T-cell (primary cell): ENCODE data around the gene CDK5RAP1. TPM values are rescaled to one million over a fixed set of nuclear protein-coding genes. Genes with fewer than 3 reads are reported as not detected.

Experiments
- ATAC-seq, 4 experiments: fragments of 200-7000 bp in 3 of 4; fragments of 150-1000 bp in 1 of 4; cut with Tn5 transposase; replicated peaks in 1 of 4; 1 replicate in 3 of 4; 2 replicates in 1 of 4; pipeline ENCODE4 v1.10.0; 2021; ENCODE audit warnings: moderate library complexity in 3 of 4, mild to moderate bottlenecking in 2 of 4, moderate number of reproducible peaks in 1 of 4
- CTCF ChIA-PET, 2 donors: fragments of 300-600 bp; sonication (Branson Sonifier 250); formaldehyde crosslinking; loops; one replicate each; lab custom pipeline; 2022; ENCODE audit warnings: antibody characterized with exemption in 2 of 2; lab: Charles Lee
- POLR2A ChIA-PET, 2 donors: fragments of 300-600 bp; sonication (Branson Sonifier 250); formaldehyde crosslinking; loops; one replicate each; lab custom pipeline; 2022; ENCODE audit warnings: antibody characterized with exemption in 2 of 2; lab: Charles Lee
- DNase-seq, 35 experiments: peaks; one replicate each; pipeline versions ENCODE4 v3.0.0 to v3.0.0-alpha.2; 2013 to 2023
- H3K27ac ChIP-seq: one replicate; pipeline ENCODE4 v1.5.1; 2013; ENCODE audit warnings: low read length
- H3K27me3 ChIP-seq, 2 experiments: replicated peaks in 1 of 2; 1 replicate in 1 of 2; 2 replicates in 1 of 2; pipeline versions ENCODE4 v1.6.1 to v1.7.0; 2013; ENCODE audit warnings: low read length in 1 of 2, mixed read lengths in 1 of 2; ENCODE audit not compliant: control insufficient read depth in 2 of 2, insufficient read depth in 2 of 2; ENCODE audit errors: extremely low read depth in 1 of 2
- H3K36me3 ChIP-seq, 2 donors: 1 replicate in 1 of 2; 2 replicates in 1 of 2; pipeline versions ENCODE4 v1.6.1 to v1.7.0; 2013; ENCODE audit warnings: low read length in 1 of 2; ENCODE audit not compliant: control insufficient read depth in 2 of 2, insufficient read depth in 1 of 2; ENCODE audit errors: extremely low read depth in 1 of 2
- H3K4me1 ChIP-seq, 2 experiments: 1 replicate in 1 of 2; 2 replicates in 1 of 2; pipeline versions ENCODE4 v1.6.1 to v1.7.0; 2013; ENCODE audit warnings: low read length in 2 of 2, mixed read lengths in 1 of 2; ENCODE audit not compliant: insufficient read depth in 2 of 2, control insufficient read depth in 1 of 2; ENCODE audit errors: extremely low read depth in 1 of 2
- H3K4me3 ChIP-seq, 2 donors: 1 replicate in 1 of 2; 2 replicates in 1 of 2; pipeline versions ENCODE4 v1.5.1 to v1.7.0; 2013; ENCODE audit warnings: mild to moderate bottlenecking in 2 of 2, low read length in 1 of 2, moderate library complexity in 1 of 2; ENCODE audit not compliant: control insufficient read depth in 1 of 2; ENCODE audit errors: extremely low read depth in 1 of 2
- H3K9me3 ChIP-seq: 2 replicates; pipeline ENCODE4 v1.7.0; 2013
- H3K27ac Mint-ChIP-seq, 2 donors: one replicate each; pipeline ENCODE4 v1.8.0; 2020 to 2021; ENCODE audit warnings: mild to moderate bottlenecking in 2 of 2, mixed read lengths in 2 of 2
- H3K27me3 Mint-ChIP-seq, 2 donors: one replicate each; pipeline ENCODE4 v1.8.0; 2021 to 2022; ENCODE audit warnings: mixed read lengths in 2 of 2
- H3K36me3 Mint-ChIP-seq: one replicate; pipeline ENCODE4 v1.8.0; 2021; ENCODE audit warnings: mixed read lengths
- H3K4me1 Mint-ChIP-seq, 3 donors: one replicate each; pipeline ENCODE4 v1.8.0; 2020 to 2022; ENCODE audit warnings: mixed read lengths in 3 of 3, mild to moderate bottlenecking in 1 of 3
- H3K4me3 Mint-ChIP-seq, 3 donors: one replicate each; pipeline ENCODE4 v1.8.0; 2020 to 2022; ENCODE audit warnings: mild to moderate bottlenecking in 3 of 3, mixed read lengths in 3 of 3, moderate library complexity in 3 of 3
- H3K9me3 Mint-ChIP-seq, 3 donors: one replicate each; pipeline ENCODE4 v1.8.0; 2020 to 2022; ENCODE audit warnings: mixed read lengths in 3 of 3
- WGBS: methylation state at CpG from one replicate; pipeline ENCODE4 v1.1.5; 2013; ENCODE audit warnings: missing lambda C conversion rate; ENCODE audit not compliant: insufficient coverage; 5-methylcytosine and 5-hydroxymethylcytosine counted together
- total RNA-seq, 35 experiments: library from RNA in 6 of 35; stranded (reverse) in 6 of 35; fragments of 120-200 nt in 1 of 35; gene quantifications; one replicate each; pipeline versions ENCODE4 v1.2.1 to v1.2.4 and lab custom pipeline; 2013 to 2026

CDK5RAP1 gene
- total RNA-seq, 5 donors from 2014 or later (not counting 1 experiment from before 2014, with no cell fraction given) = 42.1 to 54.3 (median 49.1) TPM

- 78% methylated on average over 1 of the region's 5 CpGs for WGBS
- CTCF ChIA-PET = no interaction called here
- POLR2A ChIA-PET = no interaction called here
- Histone ChIP-seq H3K36me3 (no peaks in the 10 kb centered on the region), H3K4me1 (no peaks in the 10 kb centered on the region), H3K4me3 (no peak overlapping the region), H3K27me3 (peaks cover 0 to 7% of the 10 kb centered on the region in 2 experiments), H3K27ac (no peak overlapping the region), H3K9me3 (no peaks in the 10 kb centered on the region)
- Mint-ChIP-seq H3K27ac (no peak overlapping the region), H3K36me3 (no peaks in the 10 kb centered on the region), H3K4me3 (no peak overlapping the region), H3K9me3 (no peaks in the 10 kb centered on the region), H3K4me1 (no peaks in the 10 kb centered on the region), H3K27me3 (peaks cover 0 to 4% of the 10 kb centered on the region in 2 donors)
- ATAC-seq (no peak), DNase-seq (no peak)
Observed at GRCh38 chr20:33338467-33339258, 62.7 kb downstream of the CDK5RAP1 start.

DNA sequence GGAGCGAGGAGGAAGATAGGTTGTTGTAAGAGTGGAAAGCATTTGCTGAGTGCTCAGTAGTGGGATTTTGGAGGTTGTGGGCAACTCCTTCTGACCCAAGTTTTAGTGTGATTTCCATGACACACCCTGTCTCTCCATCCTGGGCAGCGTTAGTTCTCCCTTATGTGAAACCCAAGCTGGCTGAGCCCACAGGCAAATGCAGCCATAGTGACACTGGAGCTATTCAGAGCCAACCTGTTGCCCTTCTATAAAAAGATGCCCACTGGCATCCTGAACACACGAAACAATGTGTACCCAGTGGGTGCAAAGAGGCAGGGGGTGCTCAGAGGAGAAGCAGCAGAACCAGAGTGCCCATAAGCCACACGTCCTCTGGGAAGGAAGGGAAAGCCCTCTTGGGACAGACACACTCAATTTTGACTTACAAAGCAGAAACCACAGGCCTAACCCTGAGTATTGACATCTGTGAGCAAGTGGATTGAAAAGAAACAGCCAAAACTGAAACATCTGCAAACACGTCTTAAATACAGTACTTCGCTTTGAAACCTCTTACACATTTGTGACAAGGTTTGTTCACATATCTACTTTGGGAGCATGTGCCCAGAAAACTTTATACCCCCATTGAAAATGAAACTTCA is 63.7 kb downstream of the CDK5RAP1 start:
- CTCF ChIA-PET = no interaction called here
- POLR2A ChIA-PET = no interaction called here
- Histone ChIP-seq H3K27me3 (peaks cover 0 to 12% of the 10 kb centered on the region in 2 experiments), H3K9me3 (no peaks in the 10 kb centered on the region), H3K4me1 (no peaks in the 10 kb centered on the region), H3K4me3 (no peak overlapping the region), H3K36me3 (no peaks in the 10 kb centered on the region), H3K27ac (no peak overlapping the region)
- Mint-ChIP-seq H3K9me3 (no peaks in the 10 kb centered on the region), H3K4me1 (no peaks in the 10 kb centered on the region), H3K4me3 (no peak overlapping the region), H3K27ac (no peak overlapping the region), H3K27me3 (peaks cover 0 to 5% of the 10 kb centered on the region in 2 donors), H3K36me3 (no peaks in the 10 kb centered on the region)
- no peak for DNase-seq
- WGBS = 69% methylated on average over 3 of the region's 6 CpGs
- no peak for ATAC-seq

DNA sequence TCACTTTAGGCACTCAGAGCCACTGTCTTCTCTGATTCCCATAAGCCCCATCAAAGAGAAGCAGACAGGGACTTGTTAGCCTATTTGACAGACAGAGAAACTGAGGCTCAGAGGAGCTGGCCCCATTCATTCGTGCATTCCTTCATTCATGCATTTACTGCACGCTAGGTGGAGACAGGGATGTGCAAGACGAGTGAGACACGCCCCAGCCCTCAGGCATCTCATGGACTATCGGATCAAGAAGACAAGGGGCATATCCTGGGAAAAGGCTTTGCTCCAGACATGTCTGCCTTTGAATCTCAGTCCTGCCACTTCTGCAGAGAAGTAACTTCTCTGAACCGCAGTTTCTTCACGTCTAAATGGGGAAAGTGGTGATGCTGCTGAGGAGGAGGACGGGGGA is 64.2 kb downstream of the CDK5RAP1 start:
- no peak overlapping the region for H3K4me3 ChIP-seq
- Mint-ChIP-seq H3K4me1 (no peaks in the 10 kb centered on the region), H3K27me3 (peaks cover 0 to 7% of the 10 kb centered on the region in 2 donors), H3K27ac (no peak overlapping the region), H3K36me3 (no peaks in the 10 kb centered on the region), H3K9me3 (no peaks in the 10 kb centered on the region), H3K4me3 (no peak overlapping the region)
- H3K36me3 ChIP-seq = no peaks in the 10 kb centered on the region
- peaks cover 0 to 13% of the 10 kb centered on the region in 2 experiments for H3K27me3 ChIP-seq
- DNase-seq (no peak), ATAC-seq (no peak)
- H3K9me3 ChIP-seq = no peaks in the 10 kb centered on the region
- H3K4me1 ChIP-seq = no peaks in the 10 kb centered on the region
- H3K27ac ChIP-seq = no peak overlapping the region
- WGBS = 95% methylated on average over 8 of the region's 8 CpGs
- POLR2A ChIA-PET = no interaction called here
- CTCF ChIA-PET = no interaction called here

DNA sequence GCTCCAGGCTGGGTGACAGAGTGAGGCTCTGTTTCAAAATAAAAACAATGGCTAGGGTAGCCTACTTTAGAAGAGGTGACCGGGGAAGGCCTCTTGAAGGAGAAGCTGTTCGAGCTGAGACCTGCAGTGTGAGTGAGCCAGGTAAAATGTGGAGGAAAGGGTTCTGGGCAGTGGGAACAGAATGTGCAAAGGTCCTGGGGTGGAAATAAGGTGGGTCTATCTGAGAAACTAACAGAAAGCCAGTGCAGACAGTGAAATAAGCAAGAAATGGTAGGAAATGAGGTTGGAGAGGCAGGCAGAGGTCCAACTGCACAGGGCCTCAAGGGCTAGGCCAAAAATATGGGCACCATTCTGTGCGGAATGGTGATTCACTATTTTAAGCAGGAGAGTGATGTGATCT is 64.9 kb downstream of the CDK5RAP1 start:
- Mint-ChIP-seq H3K36me3 (no peaks in the 10 kb centered on the region), H3K27ac (no peak overlapping the region), H3K27me3 (peaks cover 0 to 7% of the 10 kb centered on the region in 2 donors), H3K4me1 (no peaks in the 10 kb centered on the region), H3K4me3 (no peak overlapping the region), H3K9me3 (no peaks in the 10 kb centered on the region)
- Histone ChIP-seq H3K4me3 (no peak overlapping the region), H3K9me3 (no peaks in the 10 kb centered on the region), H3K27ac (no peak overlapping the region), H3K27me3 (peaks cover 0 to 13% of the 10 kb centered on the region in 2 experiments), H3K4me1 (no peaks in the 10 kb centered on the region), H3K36me3 (no peaks in the 10 kb centered on the region)
- ATAC-seq = no peak
- no peak for DNase-seq
- 87% methylated on average over 3 of the region's 3 CpGs for WGBS
- POLR2A ChIA-PET = no interaction called here
- CTCF ChIA-PET = no interaction called here

- Histone ChIP-seq H3K27me3 (peaks cover 0 to 13% of the 10 kb centered on the region in 2 experiments), H3K4me3 (no peak overlapping the region), H3K27ac (no peak overlapping the region), H3K4me1 (no peaks in the 10 kb centered on the region), H3K9me3 (no peaks in the 10 kb centered on the region), H3K36me3 (no peaks in the 10 kb centered on the region)
- H3K4me1 Mint-ChIP-seq = no peaks in the 10 kb centered on the region
- DNase-seq (no peak), ATAC-seq (no peak)
- CTCF ChIA-PET = interaction anchor here in 1 of 2 donors (0.5 kb wide), 1 partner anchor 1539 kb away, joined by 3 read pairs; no protein-coding TSS in a partner anchor
- H3K27me3 Mint-ChIP-seq = peaks cover 0 to 7% of the 10 kb centered on the region in 2 donors
- no peaks in the 10 kb centered on the region for H3K36me3 Mint-ChIP-seq
- H3K27ac Mint-ChIP-seq = no peak overlapping the region
- WGBS = 69% methylated on average over 2 of the region's 3 CpGs
- H3K4me3 Mint-ChIP-seq = no peak overlapping the region
- no peaks in the 10 kb centered on the region for H3K9me3 Mint-ChIP-seq
- POLR2A ChIA-PET = no interaction called here
Observed at GRCh38 chr20:33334111-33334510, 67.2 kb downstream of the CDK5RAP1 start.

GRCh38 chr20:33333616-33334015 is 67.7 kb downstream of the CDK5RAP1 start:
- H3K36me3 Mint-ChIP-seq = no peaks in the 10 kb centered on the region
- WGBS = 83% methylated on average over 2 of the region's 7 CpGs
- no peak overlapping the region for H3K4me3 Mint-ChIP-seq
- no peak for DNase-seq
- H3K9me3 Mint-ChIP-seq = no peaks in the 10 kb centered on the region
- Histone ChIP-seq H3K4me1 (no peaks in the 10 kb centered on the region), H3K9me3 (no peaks in the 10 kb centered on the region), H3K27ac (no peak overlapping the region), H3K4me3 (no peak overlapping the region), H3K27me3 (peaks cover 0 to 18% of the 10 kb centered on the region in 2 experiments), H3K36me3 (no peaks in the 10 kb centered on the region)
- no peaks in the 10 kb centered on the region for H3K4me1 Mint-ChIP-seq
- ChIA-PET POLR2A (no interaction called here), CTCF (no interaction called here)
- H3K27ac Mint-ChIP-seq = no peak overlapping the region
- no peak for ATAC-seq
- peaks cover 3 to 9% of the 10 kb centered on the region in 2 donors for H3K27me3 Mint-ChIP-seq
